ENCODE measurements around the gene YJU2. TPM values are rescaled to one million over a fixed set of nuclear protein-coding genes. Genes with fewer than 3 reads are reported as not detected.
"Not testable (repeated sequence)": the region's sequence is repeated elsewhere in the genome, so short reads cannot be mapped to it uniquely, and the experiment has no call there.

The YJU2 gene
- total RNA-seq, 1 experiment from 2014 or later, result 24.1 TPM

GRCh38 chr19:4267101-4267900 lies 20.4 kb downstream of the YJU2 start:
- peaks cover 27% of the 10 kb centered on the region for H3K36me3 ChIP-seq
- H3K27ac ChIP-seq, result no peak overlapping the region
- H3K4me1 ChIP-seq (replicated peaks), result no peaks in the 10 kb centered on the region
- H3K27me3 ChIP-seq (replicated peaks), result no peaks in the 10 kb centered on the region
- no peak overlapping the region for H3K4me3 ChIP-seq
- peak; percentile 48 to 72 for DNase-seq (ENCODE audit: low read depth in 1 of 2, low spot score in 2 of 2)
- H3K9me3 ChIP-seq (replicated peaks), result no peaks in the 10 kb centered on the region

GRCh38 chr19:4267901-4268815 lies 21.3 kb downstream of the YJU2 start:
- no peak overlapping the region for H3K4me3 ChIP-seq
- DNase-seq (ENCODE audit: low read depth in 1 of 2, low spot score in 2 of 2), result no peak
- H3K27me3 ChIP-seq (replicated peaks), result no peaks in the 10 kb centered on the region
- H3K36me3 ChIP-seq, result peaks cover 21% of the 10 kb centered on the region
- no peak overlapping the region for H3K27ac ChIP-seq
- H3K4me1 ChIP-seq (replicated peaks), result no peaks in the 10 kb centered on the region
- no peaks in the 10 kb centered on the region for H3K9me3 ChIP-seq (replicated peaks)

GRCh38 chr19:4268816-4269430 lies 22.0 kb downstream of the YJU2 start:
- DNase-seq (ENCODE audit: low read depth in 1 of 2, low spot score in 2 of 2), result no peak
- Histone ChIP-seq H3K27ac (no peak overlapping the region), H3K27me3 (replicated peaks) (no peaks in the 10 kb centered on the region), H3K4me3 (no peak overlapping the region), H3K36me3 (peaks cover 19% of the 10 kb centered on the region), H3K9me3 (replicated peaks) (no peaks in the 10 kb centered on the region), H3K4me1 (replicated peaks) (no peaks in the 10 kb centered on the region)

- Histone ChIP-seq H3K27me3 (replicated peaks) (peaks cover 10% of the 10 kb centered on the region), H3K9me3 (replicated peaks) (no peaks in the 10 kb centered on the region), H3K4me1 (replicated peaks) (no peaks in the 10 kb centered on the region), H3K4me3 (no peak overlapping the region), H3K27ac (no peak overlapping the region), H3K36me3 (peaks cover 12% of the 10 kb centered on the region)
- DNase-seq (ENCODE audit: low read depth in 1 of 2, low spot score in 2 of 2), result no peak
Observed at GRCh38 chr19:4272894-4273293, 26.0 kb downstream of the YJU2 start.

- not testable (repeated sequence) for H3K4me1 ChIP-seq (replicated peaks); H3K9me3 ChIP-seq (replicated peaks); H3K27ac ChIP-seq; H3K36me3 ChIP-seq; DNase-seq (ENCODE audit: low read depth in 1 of 2, low spot score in 2 of 2); H3K4me3 ChIP-seq
- H3K27me3 ChIP-seq (replicated peaks), result peaks cover 16% of the 10 kb centered on the region
Observed at GRCh38 chr19:4274321-4274686, 27.4 kb downstream of the YJU2 start.

GRCh38 chr19:4277191-4277696 lies 30.4 kb downstream of the YJU2 start:
- peaks cover 43% of the 10 kb centered on the region for H3K27me3 ChIP-seq (replicated peaks)
- no peaks in the 10 kb centered on the region for H3K4me1 ChIP-seq (replicated peaks)
- no peaks in the 10 kb centered on the region for H3K9me3 ChIP-seq (replicated peaks)
- no peak for DNase-seq (ENCODE audit: low read depth in 1 of 2, low spot score in 2 of 2)
- no peaks in the 10 kb centered on the region for H3K36me3 ChIP-seq
- no peak overlapping the region for H3K27ac ChIP-seq
- H3K4me3 ChIP-seq, result no peak overlapping the region

GRCh38 chr19:4278010-4278409 lies 31.1 kb downstream of the YJU2 start:
- Histone ChIP-seq H3K36me3 (no peaks in the 10 kb centered on the region), H3K4me3 (no peak overlapping the region), H3K4me1 (replicated peaks) (no peaks in the 10 kb centered on the region), H3K9me3 (replicated peaks) (no peaks in the 10 kb centered on the region), H3K27me3 (replicated peaks) (peaks cover 50% of the 10 kb centered on the region), H3K27ac (no peak overlapping the region)
- DNase-seq (ENCODE audit: low read depth in 1 of 2, low spot score in 2 of 2), result no peak

- Histone ChIP-seq H3K36me3 (no peaks in the 10 kb centered on the region), H3K4me3 (no peak within 1 kb of the TSS), H3K27ac (no peak within 1 kb of the TSS), H3K27me3 (replicated peaks) (peaks cover 55% of the 10 kb centered on the region), H3K9me3 (replicated peaks) (no peaks in the 10 kb centered on the region), H3K4me1 (replicated peaks) (no peaks in the 10 kb centered on the region)
- DNase-seq (ENCODE audit: low read depth in 1 of 2, low spot score in 2 of 2), result no peak
Observed at GRCh38 chr19:4278419-4279266, 31.8 kb downstream of the YJU2 start, which contains the start of gene SHD. Gene SHD (plus strand): TSS chr19:4279266. CDS start chr19:4280064, 798 bp downstream.

GRCh38 chr19:4279267-4279529 lies 32.3 kb downstream of the YJU2 start:
- Histone ChIP-seq H3K9me3 (replicated peaks) (no peaks in the 10 kb centered on the region), H3K4me3 (no peak overlapping the region), H3K27ac (no peak overlapping the region), H3K36me3 (no peaks in the 10 kb centered on the region), H3K4me1 (replicated peaks) (no peaks in the 10 kb centered on the region), H3K27me3 (replicated peaks) (peaks cover 61% of the 10 kb centered on the region)
- DNase-seq (ENCODE audit: low read depth in 1 of 2, low spot score in 2 of 2), result no peak

- H3K27me3 ChIP-seq (replicated peaks), result peaks cover 67% of the 10 kb centered on the region
- H3K9me3 ChIP-seq (replicated peaks), result no peaks in the 10 kb centered on the region
- H3K4me1 ChIP-seq (replicated peaks), result no peaks in the 10 kb centered on the region
- H3K27ac ChIP-seq, result no peak overlapping the region
- DNase-seq (ENCODE audit: low read depth in 1 of 2, low spot score in 2 of 2), result no peak
- H3K4me3 ChIP-seq, result no peak overlapping the region
- H3K36me3 ChIP-seq, result no peaks in the 10 kb centered on the region
Observed at GRCh38 chr19:4279530-4280422, 32.9 kb downstream of the YJU2 start.

- Histone ChIP-seq H3K36me3 (no peaks in the 10 kb centered on the region), H3K27me3 (replicated peaks) (peaks cover 64% of the 10 kb centered on the region), H3K4me3 (no peak overlapping the region), H3K9me3 (replicated peaks) (no peaks in the 10 kb centered on the region), H3K27ac (no peak overlapping the region), H3K4me1 (replicated peaks) (no peaks in the 10 kb centered on the region)
- DNase-seq (ENCODE audit: low read depth in 1 of 2, low spot score in 2 of 2), result no peak
Observed at GRCh38 chr19:4284176-4284958, 37.5 kb downstream of the YJU2 start.

GRCh38 chr19:4284974-4285373 lies 38.1 kb downstream of the YJU2 start:
- Histone ChIP-seq H3K27ac (no peak overlapping the region), H3K9me3 (replicated peaks) (no peaks in the 10 kb centered on the region), H3K4me1 (replicated peaks) (no peaks in the 10 kb centered on the region), H3K4me3 (no peak overlapping the region), H3K36me3 (no peaks in the 10 kb centered on the region), H3K27me3 (replicated peaks) (peaks cover 58% of the 10 kb centered on the region)
- DNase-seq (ENCODE audit: low read depth in 1 of 2, low spot score in 2 of 2), result no peak

All from SJSA1 (cell line).